K562 (cell line): ENCODE measurements around the gene FBXO46. TPM values are rescaled to one million over a fixed set of nuclear protein-coding genes. Genes with fewer than 3 reads are reported as not detected.

Experiments
- CREB1 ChIP-seq, 2 experiments: sonication (generic) in 1 of 2; formaldehyde crosslinking in 1 of 2; IDR thresholded peaks; 2 replicates each; pipeline versions ENCODE4 v1.6.1 to v1.8.0; 2012 to 2022; ENCODE audit warnings: inconsistent platforms in 1 of 2, mild to moderate bottlenecking in 1 of 2, missing genetic modification reagents in 1 of 2, moderate library complexity in 1 of 2
- DACH1 ChIP-seq: fragments of 450-650 bp; IDR thresholded peaks from 2 replicates; pipeline ENCODE4 v1.6.1; 2018; ENCODE audit not compliant: partially characterized antibody
- E2F8 ChIP-seq: fragments of 450-650 bp; IDR thresholded peaks from 2 replicates; pipeline ENCODE4 v1.7.1; 2018; ENCODE audit warnings: mild to moderate bottlenecking, low read depth; ENCODE audit not compliant: partially characterized antibody
- ETS2 ChIP-seq: IDR thresholded peaks from 2 replicates; pipeline ENCODE4 v1.6.1; 2016; ENCODE audit warnings: borderline replicate concordance, missing genetic modification characterization, mild to moderate bottlenecking, moderate library complexity, missing compliant biosample characterization; ENCODE audit not compliant: poor library complexity, severe bottlenecking
- ETV1 ChIP-seq: fragments of 450-650 bp; conservative IDR thresholded peaks from 2 replicates; pipeline ENCODE4 v1.6.1; 2016; ENCODE audit warnings: missing genetic modification characterization, control low read depth, low read depth, missing compliant biosample characterization
- GABPB2 ChIP-seq: fragments of 250-450 bp; sonication (Bioruptor Pico); conservative IDR thresholded peaks from 2 replicates; pipeline ENCODE4 v1.5.1; 2021; ENCODE audit warnings: mild to moderate bottlenecking
- GATAD2A ChIP-seq: fragments of 450-650 bp; IDR thresholded peaks from 2 replicates; pipeline ENCODE4 v1.6.1; 2017
- GTF2E2 ChIP-seq: fragments of 200-800 bp; sonication (Bioruptor generic); IDR thresholded peaks from 2 replicates; pipeline ENCODE4 v1.6.1; 2016; ENCODE audit warnings: missing genetic modification characterization, missing compliant biosample characterization
- HDAC1 ChIP-seq, 2 experiments: fragments of 450-650 bp; IDR thresholded peaks; 2 replicates each; pipeline ENCODE4 v1.6.1; 2016 to 2017; ENCODE audit warnings: inconsistent platforms in 1 of 2, mild to moderate bottlenecking in 1 of 2, moderate library complexity in 1 of 2
- HNRNPL ChIP-seq: fragments of 200-400 bp; formaldehyde crosslinking; IDR thresholded peaks from 2 replicates; pipeline ENCODE4 v1.6.1; 2017; ENCODE audit warnings: low read depth, mild to moderate bottlenecking, low read length
- HOXB6 ChIP-seq: fragments of 250-450 bp; sonication (Bioruptor Pico); IDR thresholded peaks from 2 replicates; pipeline ENCODE4 v1.5.1; 2022; ENCODE audit warnings: mild to moderate bottlenecking, borderline replicate concordance
- LCOR ChIP-seq: sonication (generic); formaldehyde crosslinking; IDR thresholded peaks from 2 replicates; pipeline ENCODE4 v1.8.0; 2022; ENCODE audit warnings: mild to moderate bottlenecking, missing genetic modification reagents
- MAFG ChIP-seq: fragments of 450-650 bp; conservative IDR thresholded peaks from 2 replicates; pipeline ENCODE4 v1.6.1; 2016; ENCODE audit warnings: missing genetic modification characterization, missing compliant biosample characterization
- NFIC ChIP-seq: fragments of 450-650 bp; IDR thresholded peaks from 2 replicates; pipeline ENCODE4 v1.6.1; 2017; ENCODE audit warnings: mild to moderate bottlenecking, inconsistent platforms
- NFYB ChIP-seq: IDR thresholded peaks from 2 replicates; pipeline ENCODE4 v1.6.1; 2011; ENCODE audit warnings: mild to moderate bottlenecking, moderate library complexity; ENCODE audit not compliant: insufficient read length; ENCODE audit errors: extremely low read depth
- SMAD3 ChIP-seq: fragments of 450-650 bp; formaldehyde crosslinking; conservative IDR thresholded peaks from 2 replicates; pipeline ENCODE4 v1.4.0; 2020; ENCODE audit warnings: mild to moderate bottlenecking
- SRF ChIP-seq, 2 experiments: fragments of 250-450, 450-650 bp in 1 of 2; sonication (Bioruptor Pico) in 1 of 2; sonication (generic) in 1 of 2; formaldehyde crosslinking; IDR thresholded peaks; 2 replicates each; pipeline versions ENCODE4 v1.5.0 to v1.5.1; 2020 to 2022; ENCODE audit warnings: mild to moderate bottlenecking in 1 of 2, missing genetic modification reagents in 1 of 2
- XRCC5 ChIP-seq: fragments of 200-400 bp; formaldehyde crosslinking; IDR thresholded peaks from 2 replicates; pipeline ENCODE4 v1.6.1; 2017; ENCODE audit warnings: low read depth, mild to moderate bottlenecking, low read length
- ZNF280B ChIP-seq: fragments of 250-450 bp; sonication (Bioruptor Pico); IDR thresholded peaks from 2 replicates; pipeline ENCODE4 v1.5.1; 2021; ENCODE audit warnings: mild to moderate bottlenecking
- polyA plus RNA-seq, 8 experiments: library from polyadenylated mRNA; depleted of rRNA in 4 of 8; stranded (reverse) in 5 of 8; unstranded in 3 of 8; fragments of >200 nt; fragmentation: Nextera tagmentation in 2 of 8; fragmentation: Illumina TruSeq in 1 of 8; extraction: Ambion mirVana in 2 of 8; extraction: Trizol in 1 of 8; gene quantifications; 2 replicates each; pipeline versions ENCODE4 v1.2.1 to v1.2.3, GENCODE V29; 2011 to 2014; ENCODE audit warnings: inconsistent platforms in 1 of 8, missing spikeins in 1 of 8
- total RNA-seq, 7 experiments: library from RNA; depleted of rRNA in 6 of 7; stranded (reverse); fragments of >200 nt in 6 of 7; fragmentation: Illumina TruSeq in 2 of 7; extraction: Trizol in 2 of 7; gene quantifications; 2 replicates each; pipeline versions ENCODE4 v1.2.1 to v1.2.3, GENCODE V29; 2011 to 2021; ENCODE audit warnings: low replicate concordance in 1 of 7
- TF ChIP-seq, protein P1 (sequence below): IDR thresholded peaks from 2 replicates; pipeline ENCODE4 v1.6.1; 2011; ENCODE audit warnings: borderline replicate concordance, low read depth, mild to moderate bottlenecking, moderate library complexity, low read length; ENCODE audit not compliant: insufficient read depth, poor library complexity, severe bottlenecking

Gene FBXO46
- total and polyA plus RNA-seq, 9 of the 15 experiments (the other 6 are each of a cell fraction or from before 2014, with no cell fraction given): 1.5 to 36.1 (median 7.3) TPM

GRCh38 chr19:45770192-45771101 lies 39.8 kb upstream of the FBXO46 start (continued):
- peak; percentile 62; the same call in 1 of the 2 replicates for TF ChIP-seq GATAD2A
- TF ChIP-seq HNRNPL: peak; percentile 99
- 0 out of 2 replicates have a peak, but pooled peaks have one; percentile 17 for TF ChIP-seq NFIC
- TF ChIP-seq, protein P1, sequence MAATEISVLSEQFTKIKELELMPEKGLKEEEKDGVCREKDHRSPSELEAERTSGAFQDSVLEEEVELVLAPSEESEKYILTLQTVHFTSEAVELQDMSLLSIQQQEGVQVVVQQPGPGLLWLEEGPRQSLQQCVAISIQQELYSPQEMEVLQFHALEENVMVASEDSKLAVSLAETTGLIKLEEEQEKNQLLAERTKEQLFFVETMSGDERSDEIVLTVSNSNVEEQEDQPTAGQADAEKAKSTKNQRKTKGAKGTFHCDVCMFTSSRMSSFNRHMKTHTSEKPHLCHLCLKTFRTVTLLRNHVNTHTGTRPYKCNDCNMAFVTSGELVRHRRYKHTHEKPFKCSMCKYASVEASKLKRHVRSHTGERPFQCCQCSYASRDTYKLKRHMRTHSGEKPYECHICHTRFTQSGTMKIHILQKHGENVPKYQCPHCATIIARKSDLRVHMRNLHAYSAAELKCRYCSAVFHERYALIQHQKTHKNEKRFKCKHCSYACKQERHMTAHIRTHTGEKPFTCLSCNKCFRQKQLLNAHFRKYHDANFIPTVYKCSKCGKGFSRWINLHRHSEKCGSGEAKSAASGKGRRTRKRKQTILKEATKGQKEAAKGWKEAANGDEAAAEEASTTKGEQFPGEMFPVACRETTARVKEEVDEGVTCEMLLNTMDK: peak; percentile 89
- 0 out of 2 replicates have a peak, but pooled peaks have one; percentile 26 for TF ChIP-seq ETV1 (tag)
- TF ChIP-seq XRCC5: peak; percentile 86; the same call in 1 of the 2 replicates
- TF ChIP-seq CREB1 (IDR thresholded peaks at IDR 0.05): peak; percentile 7; the same call in 1 of the 2 replicates
- TF ChIP-seq CREB1 (CRISPR knock-in tag; IDR thresholded peaks at IDR 0.05): peak; percentile 81
- no peak for TF ChIP-seq HOXB6
- TF ChIP-seq HDAC1 (IDR thresholded peaks at IDR 0.05): peak in 1 of 2 experiments; percentile 90; a peak in 2 of 4 replicates
- no peak for TF ChIP-seq GTF2E2
- TF ChIP-seq DACH1: peak; percentile 92
- TF ChIP-seq ETS2 (tag): no peak
- 0 out of 2 replicates have a peak, but pooled peaks have one; percentile 80 for TF ChIP-seq SMAD3 (CRISPR knock-in tag)
- TF ChIP-seq GABPB2: 0 out of 2 replicates have a peak, but pooled peaks have one; percentile 46
- no peak for TF ChIP-seq MAFG (tag)
- peak; percentile 98 for TF ChIP-seq NFYB
- TF ChIP-seq ZNF280B: no peak
- peak; percentile 92 for TF ChIP-seq LCOR
- peak; percentile 74 for TF ChIP-seq E2F8
- TF ChIP-seq SRF (CRISPR knock-in tag; IDR thresholded peaks at IDR 0.05): peak; percentile 20 to 85; a peak in 3 of 4 replicates
